H9 (cell line): Measurements from ENCODE around the gene GOT1. TPM values are rescaled to one million over a fixed set of nuclear protein-coding genes. Genes with fewer than 3 reads are reported as not detected.

Experiments
- DNase-seq: peaks from one replicate; pipeline ENCODE4 v3.0.0-alpha.2; 2017
- H2AFZ ChIP-seq: one replicate; pipeline ENCODE4 v1.6.1; 2013; ENCODE audit warnings: mild to moderate bottlenecking, low read length, control low read depth, moderate library complexity
- H2AK5ac ChIP-seq: 2 replicates; pipeline ENCODE4 v1.6.1; 2013; ENCODE audit warnings: low read length, control low read depth, mixed read lengths; ENCODE audit not compliant: insufficient read length
- H2BK120ac ChIP-seq: one replicate; pipeline ENCODE4 v1.6.1; 2013; ENCODE audit warnings: low read depth, mild to moderate bottlenecking, low read length, control low read depth, inconsistent platforms; ENCODE audit not compliant: poor library complexity, severe bottlenecking
- H2BK12ac ChIP-seq: 2 replicates; pipeline ENCODE4 v1.6.1; 2013; ENCODE audit warnings: low read length, control low read depth, mixed read lengths, low read depth; ENCODE audit not compliant: insufficient read length
- H2BK15ac ChIP-seq: 2 replicates; pipeline ENCODE4 v1.6.1; 2013; ENCODE audit warnings: low read depth, low read length, control low read depth
- H2BK20ac ChIP-seq: one replicate; pipeline ENCODE4 v1.6.1; 2013; ENCODE audit warnings: low read depth, mild to moderate bottlenecking, low read length, control low read depth, inconsistent platforms; ENCODE audit not compliant: poor library complexity, severe bottlenecking
- H2BK5ac ChIP-seq: 2 replicates; pipeline ENCODE4 v1.6.1; 2013; ENCODE audit warnings: low read length, control low read depth, mixed read lengths; ENCODE audit not compliant: insufficient read length
- H3K14ac ChIP-seq: 2 replicates; pipeline ENCODE4 v1.6.1; 2013; ENCODE audit warnings: low read length, control low read depth; ENCODE audit not compliant: insufficient read depth
- H3K18ac ChIP-seq: 2 replicates; pipeline ENCODE4 v1.6.1; 2013; ENCODE audit warnings: low read depth, mild to moderate bottlenecking, mixed read lengths, low read length, control low read depth; ENCODE audit not compliant: insufficient read length
- H3K23ac ChIP-seq: 2 replicates; pipeline ENCODE4 v1.6.1; 2013; ENCODE audit warnings: low read length, control low read depth, mixed read lengths, low read depth; ENCODE audit not compliant: insufficient read length
- H3K23me2 ChIP-seq: 2 replicates; pipeline ENCODE4 v1.6.1; 2013; ENCODE audit warnings: low read depth, mild to moderate bottlenecking, mixed read lengths, low read length, control low read depth; ENCODE audit not compliant: insufficient read length, poor library complexity, severe bottlenecking
- H3K27ac ChIP-seq: 2 replicates; pipeline ENCODE4 v1.5.1; 2013; ENCODE audit warnings: low read length, control low read depth, mixed read lengths, low read depth; ENCODE audit not compliant: insufficient read length
- H3K27me3 ChIP-seq: 2 replicates; pipeline ENCODE4 v1.6.1; 2013; ENCODE audit warnings: low read length, control low read depth, inconsistent platforms; ENCODE audit not compliant: insufficient read depth
- H3K4ac ChIP-seq: 2 replicates; pipeline ENCODE4 v1.6.1; 2013; ENCODE audit warnings: low read depth, mild to moderate bottlenecking, control low read depth, inconsistent platforms, low read length, moderate library complexity
- H3K4me1 ChIP-seq: 2 replicates; pipeline ENCODE4 v1.6.1; 2013; ENCODE audit warnings: low read length, control low read depth, inconsistent platforms; ENCODE audit not compliant: insufficient read depth
- H3K4me2 ChIP-seq: 2 replicates; pipeline ENCODE4 v1.6.1; 2013; ENCODE audit warnings: low read length, control low read depth, mixed read lengths; ENCODE audit not compliant: insufficient read length, insufficient read depth
- H3K56ac ChIP-seq: 2 replicates; pipeline ENCODE4 v1.6.1; 2013; ENCODE audit warnings: low read depth, mild to moderate bottlenecking, mixed read lengths, low read length, control low read depth; ENCODE audit not compliant: insufficient read length
- H3K79me1 ChIP-seq: 2 replicates; pipeline ENCODE4 v1.6.1; 2013; ENCODE audit warnings: low read depth, mild to moderate bottlenecking, moderate library complexity, low read length, control low read depth, inconsistent platforms; ENCODE audit not compliant: insufficient read depth, poor library complexity, severe bottlenecking
- H3K79me2 ChIP-seq: 2 replicates; pipeline ENCODE4 v1.6.1; 2013; ENCODE audit warnings: low read length, control low read depth, inconsistent platforms; ENCODE audit not compliant: insufficient read depth
- H3K9ac ChIP-seq: 2 replicates; pipeline ENCODE4 v1.6.1; 2013; ENCODE audit warnings: low read length, control low read depth, mixed read lengths; ENCODE audit not compliant: insufficient read length; ENCODE audit errors: extremely low read depth
- H3K9me3 ChIP-seq: one replicate; pipeline ENCODE4 v1.6.1; 2013; ENCODE audit warnings: low read depth, low read length, inconsistent platforms; ENCODE audit not compliant: control insufficient read depth
- H3T11ph ChIP-seq: one replicate; pipeline ENCODE4 v1.6.1; 2013; ENCODE audit warnings: mild to moderate bottlenecking, low read length, control low read depth, inconsistent platforms
- H4K20me1 ChIP-seq: one replicate; pipeline ENCODE4 v1.6.1; 2013; ENCODE audit not compliant: control insufficient read depth, insufficient read length, insufficient read depth
- H4K5ac ChIP-seq: 2 replicates; pipeline ENCODE4 v1.6.1; 2013; ENCODE audit warnings: low read depth, mild to moderate bottlenecking, mixed read lengths, low read length, control low read depth; ENCODE audit not compliant: insufficient read length
- H4K8ac ChIP-seq: replicated peaks from 2 replicates; pipeline ENCODE4 v1.6.1; 2013; ENCODE audit warnings: low read length, control low read depth, mixed read lengths, low read depth; ENCODE audit not compliant: insufficient read length
- H4K91ac ChIP-seq: 2 replicates; pipeline ENCODE4 v1.6.1; 2013; ENCODE audit warnings: low read depth, mild to moderate bottlenecking, moderate library complexity, mixed read lengths, low read length, control low read depth; ENCODE audit not compliant: insufficient read length
- H3K27ac Mint-ChIP-seq, 3 experiments: 2 replicates in 2 of 3; 3 replicates in 1 of 3; pipeline ENCODE4 v1.8.0; 2020 to 2021; ENCODE audit warnings: mixed read lengths in 3 of 3, mild to moderate bottlenecking in 1 of 3, moderate library complexity in 1 of 3
- H3K27me3 Mint-ChIP-seq: 2 replicates; pipeline ENCODE4 v1.8.0; 2021; ENCODE audit warnings: low read depth, mild to moderate bottlenecking, moderate library complexity, mixed read lengths
- H3K36me3 Mint-ChIP-seq, 3 experiments: 2 replicates in 2 of 3; 3 replicates in 1 of 3; pipeline ENCODE4 v1.8.0; 2020 to 2021; ENCODE audit warnings: low read depth in 3 of 3, mixed read lengths in 3 of 3; ENCODE audit not compliant: insufficient read depth in 1 of 3
- H3K4me1 Mint-ChIP-seq, 2 experiments: 2 replicates each; pipeline ENCODE4 v1.8.0; 2020; ENCODE audit warnings: mixed read lengths in 2 of 2
- H3K4me3 Mint-ChIP-seq, 2 experiments: 2 replicates in 1 of 2; 3 replicates in 1 of 2; pipeline ENCODE4 v1.8.0; 2020 to 2021; ENCODE audit warnings: mild to moderate bottlenecking in 2 of 2, mixed read lengths in 2 of 2, moderate library complexity in 1 of 2
- H3K9me3 Mint-ChIP-seq, 2 experiments: 2 replicates in 1 of 2; 3 replicates in 1 of 2; pipeline ENCODE4 v1.8.0; 2020; ENCODE audit warnings: mild to moderate bottlenecking in 2 of 2, mixed read lengths in 2 of 2, moderate library complexity in 1 of 2
- WGBS: extraction: QIAGEN DNeasy Blood & Tissue Kit; methylation state at CpG from one replicate; pipeline ENCODE4 v1.1.7; 2013; ENCODE audit warnings: missing lambda C conversion rate, low lambda C conversion rate, mixed read lengths; ENCODE audit not compliant: insufficient read length; ENCODE audit errors: extremely low coverage; 5-methylcytosine and 5-hydroxymethylcytosine counted together
- total RNA-seq: library from RNA; stranded (reverse); gene quantifications from 2 replicates; pipeline ENCODE4 v1.2.1, GENCODE V29; 2021
- TF ChIP-seq, protein P1 (sequence below): fragments of 200-600 bp; sonication (generic); conservative IDR thresholded peaks from 3 replicates; pipeline ENCODE4 v1.8.0; 2021; ENCODE audit warnings: antibody characterized with exemption, mild to moderate bottlenecking

Gene GOT1
- total RNA-seq, 1 experiment from 2014 or later, result 43.3 TPM

DNA sequence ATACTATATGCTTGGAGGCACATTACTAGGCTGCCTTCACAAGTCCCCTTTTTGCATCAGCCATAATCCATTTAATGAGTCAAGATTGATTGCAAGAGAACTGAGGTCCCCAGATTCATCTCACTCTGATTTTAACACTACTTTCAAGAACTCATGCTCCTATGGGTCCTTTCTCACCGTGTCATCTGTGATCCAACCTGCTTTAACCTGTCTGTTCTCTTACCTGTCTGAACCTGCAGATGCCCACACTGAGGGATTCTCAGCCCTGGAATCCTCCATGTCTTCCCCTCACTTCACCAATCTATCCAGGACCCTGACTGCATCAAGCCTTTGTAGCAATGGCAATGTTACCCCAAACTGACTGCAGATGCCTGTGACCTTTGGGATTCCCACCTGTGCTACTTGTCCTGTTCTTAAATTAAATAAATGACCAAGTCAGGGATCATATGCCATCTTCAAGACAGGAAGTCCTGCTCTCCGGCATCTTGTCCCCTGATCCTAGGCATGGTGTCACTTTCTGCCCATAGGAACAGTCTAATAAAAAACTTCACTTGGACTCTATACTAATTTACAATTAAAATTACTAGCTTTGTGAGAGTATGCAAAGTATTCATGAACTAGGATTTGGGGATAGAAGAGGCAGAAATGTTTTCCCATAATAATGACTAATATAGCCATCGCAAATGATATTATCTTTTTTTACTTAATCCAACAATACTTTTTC lies 25.9 kb upstream of the GOT1 start:
- no CpG with 5 or more reads among the region's 3 CpGs for WGBS
- no peaks in the 10 kb centered on the region for H3K9me3 Mint-ChIP-seq

More for the DNA sequence above, 25.9 kb upstream of the GOT1 start:
- Histone ChIP-seq H4K5ac (no peak overlapping the region), H4K20me1 (no peaks in the 10 kb centered on the region), H3K9ac (no peak overlapping the region), H2AFZ (no peak overlapping the region), H3K27me3 (no peaks in the 10 kb centered on the region), H3K23ac (no peak overlapping the region), H2BK12ac (no peak overlapping the region), H3K14ac (no peak overlapping the region), H3K4me2 (no peak overlapping the region), H2BK20ac (no peak overlapping the region), H3K4ac (no peak overlapping the region), H2BK120ac (no peak overlapping the region), H2BK5ac (no peak overlapping the region), H3K4me1 (peaks cover 3% of the 10 kb centered on the region; the same call in 1 of the 2 replicates), H4K8ac (no peak overlapping the region), H3K27ac (no peak overlapping the region), H3K23me2 (no peaks in the 10 kb centered on the region), H3T11ph (no peak overlapping the region), H2BK15ac (no peak overlapping the region), H3K18ac (no peak overlapping the region), H3K79me2 (no peaks in the 10 kb centered on the region), H4K91ac (no peak overlapping the region), H2AK5ac (no peak overlapping the region), H3K9me3 (no peaks in the 10 kb centered on the region), H3K79me1 (no peaks in the 10 kb centered on the region), H3K56ac (no peak overlapping the region)
- peaks cover 10 to 17% of the 10 kb centered on the region in 2 experiments for H3K4me1 Mint-ChIP-seq
- TF ChIP-seq, protein P1, sequence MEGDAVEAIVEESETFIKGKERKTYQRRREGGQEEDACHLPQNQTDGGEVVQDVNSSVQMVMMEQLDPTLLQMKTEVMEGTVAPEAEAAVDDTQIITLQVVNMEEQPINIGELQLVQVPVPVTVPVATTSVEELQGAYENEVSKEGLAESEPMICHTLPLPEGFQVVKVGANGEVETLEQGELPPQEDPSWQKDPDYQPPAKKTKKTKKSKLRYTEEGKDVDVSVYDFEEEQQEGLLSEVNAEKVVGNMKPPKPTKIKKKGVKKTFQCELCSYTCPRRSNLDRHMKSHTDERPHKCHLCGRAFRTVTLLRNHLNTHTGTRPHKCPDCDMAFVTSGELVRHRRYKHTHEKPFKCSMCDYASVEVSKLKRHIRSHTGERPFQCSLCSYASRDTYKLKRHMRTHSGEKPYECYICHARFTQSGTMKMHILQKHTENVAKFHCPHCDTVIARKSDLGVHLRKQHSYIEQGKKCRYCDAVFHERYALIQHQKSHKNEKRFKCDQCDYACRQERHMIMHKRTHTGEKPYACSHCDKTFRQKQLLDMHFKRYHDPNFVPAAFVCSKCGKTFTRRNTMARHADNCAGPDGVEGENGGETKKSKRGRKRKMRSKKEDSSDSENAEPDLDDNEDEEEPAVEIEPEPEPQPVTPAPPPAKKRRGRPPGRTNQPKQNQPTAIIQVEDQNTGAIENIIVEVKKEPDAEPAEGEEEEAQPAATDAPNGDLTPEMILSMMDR, result no peak
- peaks cover 24% of the 10 kb centered on the region for H3K27me3 Mint-ChIP-seq
- no peak for DNase-seq
- no peak overlapping the region for H3K27ac Mint-ChIP-seq
- H3K36me3 Mint-ChIP-seq, result no peaks in the 10 kb centered on the region
- no peak overlapping the region for H3K4me3 Mint-ChIP-seq
